GM23338 (cell line): ENCODE data around the gene NDUFAF7.
"Not testable (repeated sequence)": the region's sequence is repeated elsewhere in the genome, so short reads cannot be mapped to it uniquely, and the experiment has no call there.

Source experiments
- CREB1 ChIP-seq: fragments of 250-450 bp; sonication (Bioruptor Pico); IDR thresholded peaks from 2 replicates; pipeline ENCODE4 v1.5.0; 2020; ENCODE audit warnings: low read depth, mild to moderate bottlenecking, moderate library complexity
- CTCF ChIP-seq, 2 experiments: fragments of 200-600 bp in 1 of 2; sonication (generic) in 1 of 2; conservative IDR thresholded peaks; 2 replicates each; pipeline versions ENCODE4 v1.5.1 to v1.6.1; 2016 to 2017; ENCODE audit warnings: antibody characterized with exemption in 2 of 2, low read depth in 2 of 2, mild to moderate bottlenecking in 2 of 2, moderate library complexity in 1 of 2
- EZH2 ChIP-seq: fragments of 200-600 bp; sonication (generic); IDR thresholded peaks from one replicate; pipeline ENCODE4 v1.8.0; 2017; ENCODE audit warnings: antibody characterized with exemption, mild to moderate bottlenecking, low read depth; ENCODE audit not compliant: unreplicated experiment
- REST ChIP-seq: IDR thresholded peaks from one replicate; pipeline ENCODE4 v1.6.1; 2018; ENCODE audit warnings: antibody characterized with exemption; ENCODE audit not compliant: unreplicated experiment
- ZNF462 ChIP-seq: fragments of 250-450 bp; sonication (Bioruptor Pico); IDR thresholded peaks from 2 replicates; pipeline ENCODE4 v1.5.0; 2020; ENCODE audit warnings: mild to moderate bottlenecking, moderate library complexity

- not testable (repeated sequence) for TF ChIP-seq CTCF (conservative IDR thresholded peaks at IDR 0.05; ENCODE audit: low read depth in 2 of 2); EZH2; ZNF462 (CRISPR knock-in tag); REST; CREB1 (CRISPR knock-in tag)
Observed at GRCh38 chr2:37206760-37207159, 24.7 kb upstream of the NDUFAF7 start.
